Ovary (tissue), 9 donors: ENCODE data around the gene SCARF2. TPM values are rescaled to one million over a fixed set of nuclear protein-coding genes. Genes with fewer than 3 reads are reported as not detected.

Experiments used
- DNase-seq, 5 donors: peaks; one replicate each; pipeline ENCODE4 v3.0.0-alpha.2; 2019 to 2020
- H3K27ac ChIP-seq, 2 donors: fragments of 200-600 bp; one replicate each; pipeline versions ENCODE4 v1.5.1 to v1.8.0; 2019 to 2022
- H3K27me3 ChIP-seq: fragments of 200-600 bp; one replicate; pipeline ENCODE4 v1.8.0; 2022
- H3K36me3 ChIP-seq: fragments of 200-600 bp; sonication (generic); one replicate; pipeline ENCODE4 v1.5.1; 2019
- H3K4me1 ChIP-seq: one replicate; pipeline ENCODE4 v1.8.1; 2013; ENCODE audit warnings: mild to moderate bottlenecking, moderate library complexity; ENCODE audit not compliant: insufficient read depth
- H3K4me3 ChIP-seq: fragments of 200-600 bp; sonication (generic); one replicate; pipeline ENCODE4 v1.5.1; 2017
- H3K9me3 ChIP-seq, 2 donors: fragments of 200-600 bp in 1 of 2; sonication (generic) in 1 of 2; one replicate each; pipeline versions ENCODE4 v1.5.1 to v1.8.1; 2013 to 2019; ENCODE audit warnings: mild to moderate bottlenecking in 1 of 2, moderate library complexity in 1 of 2
- CTCF ChIP-seq, 3 donors: fragments of 450-650 bp in 2 of 3; fragments of 200-600 bp in 1 of 3; IDR thresholded peaks; one replicate each; pipeline versions ENCODE4 v1.5.1 to v1.8.0; 2016 to 2022; ENCODE audit warnings: antibody characterized with exemption in 3 of 3, mild to moderate bottlenecking in 1 of 3
- EP300 ChIP-seq: sonication (generic); formaldehyde crosslinking; IDR thresholded peaks from one replicate; pipeline ENCODE4 v1.6.1; 2017; ENCODE audit warnings: antibody characterized with exemption
- POLR2A ChIP-seq: fragments of 450-650 bp; IDR thresholded peaks from one replicate; pipeline ENCODE4 v1.6.1; 2017; ENCODE audit warnings: antibody characterized with exemption, mild to moderate bottlenecking, moderate library complexity
- WGBS, 3 donors: extraction: QIAGEN DNeasy Blood & Tissue Kit in 1 of 3; methylation state at CpG; one replicate each; pipeline versions ENCODE4 v1.1.5 to v1.1.7; 2013 to 2017; 5-methylcytosine and 5-hydroxymethylcytosine counted together
- intact Hi-C, 4 donors: fragments of 100-400 bp; cut with DNase I; formaldehyde crosslinking; loops; one replicate each; pipeline versions ENCODE4 v1.11.0 to v1.15.1; 2022 to 2023
- polyA plus RNA-seq, 2 donors: library from polyadenylated mRNA; stranded (reverse); fragments of 200-250 nt in 1 of 2; fragments of 350-450 nt in 1 of 2; fragmentation: Illumina TruSeq in 1 of 2; extraction: RNeasy Lipid Tissue Mini Kit (QIAGEN cat#74804) in 1 of 2; gene quantifications; one replicate each; pipeline ENCODE4 v1.2.3, GENCODE V29; 2013 to 2014
- total RNA-seq, 7 donors: library from RNA; depleted of rRNA in 2 of 7; stranded (reverse); fragments of >200 nt in 2 of 7; fragmentation: NEBNext Ultra II Directional in 3 of 7; extraction: Animal tissue kit (Norgen Biotek cat#: 25700) in 3 of 7; gene quantifications; one replicate each; pipeline versions ENCODE4 v1.1.0 to v1.2.4, GENCODE V29; 2016 to 2023
- donor health status: DM: no; HTN: no; CAD: no; lungs with moderate emphysema.
- donor health status: DM: no; HTN: no; CAD: no.
- donor health status: Bipolar disorder and iron deficiency.
- donor health status: DM: yes; HTN: yes; CAD: no.
- donor health status: DM: no; HTN: no; CAD: no.
- donor health status: DM: yes; HTN: yes; CAD: no.

The SCARF2 gene
- total and polyA plus RNA-seq, 9 donors, result 2.1 to 44.6 (median 19.9) TPM

GRCh38 chr22:20444325-20444724 lies 6.7 kb upstream of the SCARF2 start:
- Histone ChIP-seq H3K27ac (no peak overlapping the region), H3K36me3 (no peaks in the 10 kb centered on the region), H3K4me1 (no peaks in the 10 kb centered on the region), H3K27me3 (no peaks in the 10 kb centered on the region), H3K4me3 (no peak overlapping the region), H3K9me3 (no peaks in the 10 kb centered on the region)
- peak in 1 of 5 donors; percentile 11 for DNase-seq
- intact Hi-C loops, result no loop called here
- 95 to 98% (median 96%) methylated on average over 4 of the region's 4 CpGs for WGBS, 3 donors
- TF ChIP-seq EP300, result no peak
- TF ChIP-seq POLR2A, result no peak
- TF ChIP-seq CTCF (IDR thresholded peaks at IDR 0.05), result no peak

- H3K4me1 ChIP-seq, result peaks cover 7% of the 10 kb centered on the region
- no peak overlapping the region for H3K27ac ChIP-seq
- WGBS, 3 donors, result 45 to 57% (median 54%) methylated on average over 7 of the region's 7 CpGs
- no peaks in the 10 kb centered on the region for H3K9me3 ChIP-seq
- no peaks in the 10 kb centered on the region for H3K36me3 ChIP-seq
- intact Hi-C loops, result no loop called here
- no peak overlapping the region for H3K4me3 ChIP-seq
- no peaks in the 10 kb centered on the region for H3K27me3 ChIP-seq
- DNase-seq, result no peak
- TF ChIP-seq CTCF (IDR thresholded peaks at IDR 0.05) (no peak), EP300 (no peak), POLR2A (no peak)
These were observed 5.1 kb upstream of the SCARF2 start for GRCh38 chr22:20442485-20443284.

GRCh38 chr22:20441631-20442484 lies 4.2 kb upstream of the SCARF2 start:
- no peaks in the 10 kb centered on the region for H3K27me3 ChIP-seq
- intact Hi-C loops, result no loop called here
- H3K4me1 ChIP-seq, result peaks cover 7% of the 10 kb centered on the region
- DNase-seq, result peak in 1 of 5 donors; percentile 30
- H3K9me3 ChIP-seq, result no peaks in the 10 kb centered on the region
- 71 to 77% (median 75%) methylated on average over 20 to 21 of the region's 21 CpGs for WGBS, 3 donors
- no peak overlapping the region for H3K27ac ChIP-seq
- no peaks in the 10 kb centered on the region for H3K36me3 ChIP-seq
- H3K4me3 ChIP-seq, result no peak overlapping the region
- TF ChIP-seq POLR2A (no peak), EP300 (no peak)

- H3K4me1 ChIP-seq, result peaks cover 8% of the 10 kb centered on the region
These were observed 3.3 kb upstream of the SCARF2 start for GRCh38 chr22:20440637-20441591.

More at GRCh38 chr22:20440637-20441591, 3.3 kb upstream of the SCARF2 start:
- H3K9me3 ChIP-seq, result no peaks in the 10 kb centered on the region
- no peak overlapping the region for H3K4me3 ChIP-seq
- no peaks in the 10 kb centered on the region for H3K27me3 ChIP-seq
- 68 to 70% (median 69%) methylated on average over 12 to 13 of the region's 13 CpGs for WGBS, 3 donors
- DNase-seq, result peak in 2 of 5 donors; percentile 19 to 34
- H3K27ac ChIP-seq, result no peak overlapping the region
- TF ChIP-seq EP300, result no peak
- intact Hi-C loops, result no loop called here
- no peaks in the 10 kb centered on the region for H3K36me3 ChIP-seq
